GM21515 (cell line): ENCODE measurements around the gene SAC3D1.
"Not testable (repeated sequence)": the region's sequence is repeated elsewhere in the genome, so short reads cannot be mapped to it uniquely, and the experiment has no call there.

Experiments
- ATAC-seq: cut with Tn5 transposase; IDR thresholded peaks from one replicate; pipeline ENCODE4 v1.9.1; 2021; ENCODE audit not compliant: unreplicated experiment

The SAC3D1 gene

DNA sequence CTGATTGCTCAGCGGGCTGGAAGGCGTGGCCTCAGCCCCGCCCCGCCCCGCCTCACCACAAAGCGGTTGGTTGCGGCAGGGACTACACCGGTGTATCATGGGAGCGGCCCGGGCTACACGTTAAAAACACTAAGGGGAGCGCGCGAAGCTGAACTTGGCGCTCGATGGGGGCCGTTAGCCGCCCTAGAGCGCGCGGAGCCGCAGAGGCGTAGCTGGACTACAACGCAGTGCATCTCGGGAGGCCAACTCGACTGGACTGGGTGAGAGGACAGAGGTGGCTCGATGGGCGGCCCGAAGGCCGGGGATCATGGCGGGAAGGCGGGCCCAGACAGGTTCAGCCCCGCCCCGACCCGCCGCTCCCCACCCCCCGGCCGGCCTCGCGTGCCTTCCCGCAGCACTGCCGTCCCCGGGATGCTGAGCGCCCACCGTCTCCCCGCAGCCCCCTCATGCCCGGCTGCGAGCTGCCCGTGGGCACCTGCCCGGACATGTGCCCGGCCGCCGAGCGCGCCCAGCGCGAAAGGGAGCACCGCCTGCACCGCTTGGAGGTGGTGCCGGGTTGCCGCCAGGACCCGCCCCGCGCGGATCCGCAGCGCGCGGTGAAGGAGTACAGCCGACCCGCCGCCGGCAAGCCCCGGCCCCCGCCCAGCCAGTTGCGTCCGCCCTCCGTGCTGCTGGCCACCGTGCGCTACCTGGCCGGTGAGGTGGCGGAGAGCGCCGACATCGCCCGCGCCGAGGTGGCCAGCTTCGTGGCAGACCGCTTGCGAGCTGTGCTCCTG, at the start of gene SAC3D1:
TSS of gene SAC3D1 (plus strand) at position 364 of the 776 bp plus-strand sequence. CDS start at position 447, 83 bp downstream.
- peak; percentile 75 for ATAC-seq

DNA sequence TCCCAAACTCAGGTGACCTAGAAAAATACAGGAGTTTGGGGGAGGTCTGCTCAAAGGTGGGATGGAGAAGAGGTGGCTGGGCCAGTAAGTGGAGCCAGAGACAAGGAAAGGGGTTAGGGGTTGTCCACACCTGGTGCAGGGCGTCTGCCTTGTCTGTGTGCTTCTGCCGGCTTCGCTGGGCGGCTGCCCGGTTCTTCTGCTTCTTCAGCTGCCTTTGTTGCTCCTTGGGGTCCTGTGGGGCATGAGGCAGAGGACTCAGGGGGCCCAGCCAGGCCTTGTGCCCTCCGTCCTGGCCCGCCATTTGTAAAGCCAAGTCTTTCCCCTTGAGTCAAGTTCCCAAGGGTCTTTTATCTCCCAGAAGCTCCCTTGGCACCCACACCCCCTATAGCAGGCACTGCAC, 46.7 kb upstream of the SAC3D1 start:
- ATAC-seq: no peak

- ATAC-seq: no peak
These were observed 44.7 kb upstream of the SAC3D1 start for GRCh38 chr11:64996327-64996709.

- ATAC-seq: no peak
These were observed 44.2 kb upstream of the SAC3D1 start, which contains the start of gene BATF2 for GRCh38 chr11:64996710-64997380. Gene BATF2, minus strand, starts transcription at chr11:64996971. Its CDS starts 57 bp downstream, at chr11:64996914.

GRCh38 chr11:64998141-64998540, 42.9 kb upstream of the SAC3D1 start:
- ATAC-seq: no peak

DNA sequence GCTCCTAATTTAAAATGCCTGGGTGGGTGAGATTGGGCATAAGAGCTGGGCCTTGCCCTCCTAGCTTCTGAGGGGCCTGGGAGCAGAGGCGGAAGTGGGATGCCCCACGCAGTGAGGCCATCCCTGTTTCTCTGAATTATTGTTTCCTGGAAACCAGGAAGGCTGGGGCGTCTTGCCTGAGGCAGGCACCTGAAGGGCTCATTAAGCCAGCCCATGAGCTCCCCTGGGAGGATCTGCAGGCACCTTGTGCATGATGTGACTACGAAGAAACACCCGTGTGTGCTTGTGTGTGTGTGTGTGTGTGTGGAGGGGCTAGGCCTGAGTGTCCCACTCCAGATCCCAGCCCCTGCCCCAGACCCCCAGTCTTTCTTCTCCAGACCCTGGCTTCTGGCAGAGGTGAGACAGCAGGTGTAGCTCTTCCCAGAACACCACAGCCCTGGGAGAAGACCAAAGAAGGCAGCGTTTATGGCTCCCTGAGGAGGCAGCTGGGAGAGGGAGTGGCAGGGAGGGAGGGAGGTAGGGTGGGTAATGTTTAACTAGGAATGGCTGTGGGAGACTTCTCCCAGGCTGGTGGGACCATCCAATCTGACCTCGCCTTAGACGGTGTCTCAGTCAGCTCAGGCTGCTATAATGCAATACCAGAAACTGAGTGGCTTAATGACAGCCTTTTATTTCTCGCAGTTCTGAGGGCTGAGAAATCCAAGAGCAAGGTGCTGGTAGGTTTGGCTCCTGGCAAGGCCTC, 42.1 kb upstream of the SAC3D1 start:
- no peak for ATAC-seq

DNA sequence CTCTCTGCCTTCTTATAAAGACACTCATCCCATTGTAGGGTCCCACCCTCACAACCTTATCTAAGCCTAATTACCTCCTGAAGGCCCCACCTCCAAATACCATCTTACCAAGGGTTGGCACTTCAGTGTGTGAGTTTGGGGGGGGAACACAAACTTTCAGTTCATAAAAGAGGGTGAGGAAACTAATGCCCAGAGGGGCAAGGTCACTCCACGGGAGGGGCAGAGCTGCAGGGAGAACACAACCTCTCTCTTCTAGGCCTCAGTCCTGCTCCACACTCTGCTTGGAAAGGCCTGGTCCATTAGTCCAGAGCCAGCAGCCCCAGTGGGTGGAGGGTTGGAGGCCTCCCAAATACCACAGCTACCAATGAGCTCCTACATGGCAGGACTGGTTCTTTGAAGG, 41.5 kb upstream of the SAC3D1 start:
- no peak for ATAC-seq

DNA sequence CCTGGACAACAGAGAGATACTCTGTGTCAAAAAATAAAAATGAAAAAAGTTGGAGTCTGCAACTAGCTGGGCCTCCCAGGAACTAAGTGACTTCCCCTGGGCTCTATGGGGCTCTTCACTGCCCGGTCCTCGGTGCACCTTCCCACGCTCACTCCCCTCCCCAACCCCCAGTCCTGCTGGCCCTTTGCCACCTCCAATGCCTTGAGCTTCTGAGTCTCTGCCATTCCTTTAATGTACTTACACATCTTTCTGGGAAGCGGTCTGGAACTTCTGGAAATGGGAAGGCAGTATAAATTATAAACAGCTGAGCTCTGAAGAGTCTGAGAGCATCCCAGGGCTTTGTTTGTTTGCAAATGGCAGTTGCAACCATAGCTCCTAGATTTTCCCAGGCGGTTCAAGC, 38.3 kb upstream of the SAC3D1 start:
- no peak for ATAC-seq

- no peak for ATAC-seq
These were observed 37.7 kb upstream of the SAC3D1 start for GRCh38 chr11:65003282-65003681.

DNA sequence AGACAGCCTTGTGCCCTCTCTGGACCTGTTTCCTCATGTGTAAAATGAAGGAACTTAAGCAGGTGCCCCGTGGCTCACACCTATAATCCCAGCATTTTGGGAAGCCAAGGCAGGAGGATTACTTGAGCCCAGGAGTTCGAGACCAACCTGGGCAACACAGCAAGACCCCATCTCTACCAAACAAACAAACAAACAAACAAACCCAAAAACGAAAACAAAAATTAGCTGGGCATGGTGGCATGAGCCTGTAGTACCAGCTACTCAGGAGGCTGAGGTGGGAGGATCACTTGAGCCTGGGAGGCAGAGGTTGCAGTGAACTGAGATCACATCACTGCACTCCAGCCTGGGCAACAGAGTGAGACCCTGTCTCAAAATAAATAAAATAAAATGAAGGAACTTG, 37.0 kb upstream of the SAC3D1 start:
- ATAC-seq: not testable (repeated sequence)

GRCh38 chr11:65008016-65008415, 33.0 kb upstream of the SAC3D1 start:
- ATAC-seq: no peak

- no peak for ATAC-seq
These were observed 32.1 kb upstream of the SAC3D1 start for GRCh38 chr11:65008873-65009272.

- peak; percentile 79 for ATAC-seq
These were observed 27.7 kb upstream of the SAC3D1 start for GRCh38 chr11:65013130-65013887.

GRCh38 chr11:65013888-65014725, 26.9 kb upstream of the SAC3D1 start, which contains the start of gene ARL2:
Gene ARL2, plus strand, starts transcription at chr11:65014160. Its CDS starts 48 bp downstream, at chr11:65014208.
- peak; percentile 57 for ATAC-seq

- ATAC-seq: peak; percentile 2
These were observed 26.2 kb upstream of the SAC3D1 start for GRCh38 chr11:65014726-65015227.

DNA sequence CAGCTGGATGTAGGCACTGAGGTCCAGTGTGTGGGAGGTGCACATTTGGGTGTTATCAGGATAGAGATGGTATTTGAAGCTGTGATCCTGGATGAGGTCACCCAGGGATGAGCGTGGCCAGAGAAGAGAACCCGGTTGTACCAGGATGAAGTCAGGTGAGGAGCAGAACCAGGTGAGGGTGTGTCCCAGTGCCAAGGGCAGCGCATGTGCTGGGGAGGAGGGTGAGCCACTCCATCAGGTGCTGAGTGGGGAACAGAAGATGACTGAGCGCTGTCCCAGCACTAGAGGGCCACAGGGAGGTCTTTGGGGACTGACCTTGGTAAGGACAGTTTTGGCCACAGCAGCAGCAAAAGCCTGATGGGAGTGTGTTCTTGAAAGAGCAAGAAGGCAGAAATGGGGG, 24.3 kb upstream of the SAC3D1 start:
- no peak for ATAC-seq

DNA sequence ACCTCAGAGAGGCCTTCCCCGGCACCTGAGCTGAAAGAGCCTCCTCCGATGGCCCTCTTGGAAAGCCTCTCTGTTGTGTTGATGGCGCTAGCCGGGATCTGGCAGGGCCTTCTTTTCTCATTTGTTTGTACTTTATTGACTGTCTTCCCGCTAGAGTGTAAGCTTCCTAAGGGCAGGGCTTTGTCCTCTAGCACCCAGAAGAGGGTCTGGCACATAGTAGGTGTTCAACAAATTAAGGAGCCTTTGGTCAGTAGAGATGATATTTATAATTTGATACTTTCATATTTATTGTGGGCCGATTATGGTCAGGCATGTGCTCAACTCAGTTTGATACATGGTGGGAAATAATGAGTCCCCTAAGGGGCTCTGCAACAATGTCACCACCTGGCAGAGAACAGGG, 23.1 kb upstream of the SAC3D1 start:
- no peak for ATAC-seq

GRCh38 chr11:65019824-65020223, 21.2 kb upstream of the SAC3D1 start:
- no peak for ATAC-seq

DNA sequence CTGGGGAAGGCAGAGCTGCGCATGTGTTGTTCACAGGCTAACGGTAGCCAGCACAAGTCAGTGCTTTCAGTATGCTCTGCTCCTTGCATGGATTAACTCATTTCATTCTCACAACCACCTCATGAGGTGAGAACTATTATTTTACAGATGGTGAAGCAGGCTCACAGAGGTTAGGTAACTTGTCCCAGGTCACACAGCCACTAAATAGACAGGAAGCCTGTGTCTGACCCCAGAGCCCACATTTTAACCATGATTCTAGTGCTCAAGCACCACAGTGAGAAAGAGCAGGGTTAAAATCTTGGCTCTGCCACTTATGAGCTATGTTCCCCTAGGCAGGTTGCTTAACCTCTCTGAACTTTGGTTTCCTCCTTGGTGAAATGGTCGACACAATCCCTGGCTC, 20.0 kb upstream of the SAC3D1 start:
- ATAC-seq: no peak

- no peak for ATAC-seq
These were observed 19.5 kb upstream of the SAC3D1 start for GRCh38 chr11:65021509-65021908.
